SK-N-SH (cell line): ENCODE results near the gene KCNH3. TPM values are rescaled to one million over a fixed set of nuclear protein-coding genes. Genes with fewer than 3 reads are reported as not detected.
"Not testable (repeated sequence)": the region's sequence is repeated elsewhere in the genome, so short reads cannot be mapped to it uniquely, and the experiment has no call there.

Source experiments
- CTCF ChIA-PET: fragments of 300-600, 350-600 bp; formaldehyde crosslinking; extraction: SDS; loops from one replicate; lab custom pipeline; 2021; lab: Yijun Ruan, JAX
- POLR2A ChIA-PET: fragments of 350-600 bp; sonication (Branson Sonifier 250); formaldehyde crosslinking; extraction: SDS; loops from one replicate; lab custom pipeline; 2020; ENCODE audit warnings: antibody characterized with exemption, inconsistent platforms; lab: Yijun Ruan, JAX
- DNase-seq: peaks from one replicate; pipeline ENCODE4 v3.0.0; 2012
- H2AFZ ChIP-seq: fragments of 200-600 bp; sonication (generic); 2 replicates; pipeline ENCODE4 v1.8.1; 2016; ENCODE audit warnings: antibody characterized with exemption, mild to moderate bottlenecking, low read depth
- H3F3A ChIP-seq: fragments of 200-600 bp; sonication (generic); replicated peaks from 2 replicates; pipeline ENCODE3; 2016; ENCODE audit warnings: antibody characterized with exemption, mild to moderate bottlenecking; ENCODE audit not compliant: insufficient read depth
- H3K27ac ChIP-seq, 2 experiments: fragments of 200-500 bp in 1 of 2; fragments of 200-600 bp in 1 of 2; sonication (Bioruptor generic) in 1 of 2; sonication (generic), shearing (Covaris generic) in 1 of 2; 2 replicates each; pipeline versions ENCODE4 v1.5.1 to v1.6.1; 2014 to 2016; ENCODE audit warnings: low read depth in 2 of 2, inconsistent platforms in 1 of 2, low read length in 1 of 2, mild to moderate bottlenecking in 1 of 2, mixed read lengths in 1 of 2
- H3K27me3 ChIP-seq: fragments of 200-600 bp; sonication (generic), shearing (Covaris generic); 2 replicates; pipeline ENCODE4 v1.6.1; 2016; ENCODE audit warnings: mixed run types; ENCODE audit not compliant: insufficient read depth
- H3K36me3 ChIP-seq, 2 experiments: fragments of 200-500 bp in 1 of 2; fragments of 200-600 bp in 1 of 2; sonication (Bioruptor generic) in 1 of 2; sonication (generic) in 1 of 2; replicated peaks in 1 of 2; 2 replicates each; pipeline versions ENCODE3 to v1.5.1; 2014 to 2016; ENCODE audit warnings: low read length in 1 of 2, mild to moderate bottlenecking in 1 of 2; ENCODE audit not compliant: insufficient read depth in 2 of 2, control insufficient read depth in 1 of 2
- H3K4me1 ChIP-seq, 2 experiments: fragments of 200-500 bp in 1 of 2; fragments of 200-600 bp in 1 of 2; sonication (Bioruptor generic) in 1 of 2; sonication (generic), shearing (Covaris generic) in 1 of 2; 2 replicates each; pipeline versions ENCODE4 v1.5.1 to v1.6.1; 2014 to 2016; ENCODE audit warnings: low read depth in 1 of 2, low read length in 1 of 2, mixed run types in 1 of 2; ENCODE audit not compliant: insufficient read depth in 2 of 2, control insufficient read depth in 1 of 2
- H3K4me2 ChIP-seq: fragments of 200-600 bp; sonication (generic), shearing (Covaris generic); 2 replicates; pipeline ENCODE4 v1.6.1; 2017; ENCODE audit warnings: mixed run types
- H3K4me3 ChIP-seq, 2 experiments: fragments of 200-500 bp in 1 of 2; fragments of 200-600 bp in 1 of 2; sonication (Bioruptor generic) in 1 of 2; sonication (generic), shearing (Covaris generic) in 1 of 2; 2 replicates each; pipeline versions ENCODE4 v1.5.1 to v1.8.1; 2014 to 2016; ENCODE audit warnings: low read depth in 2 of 2, inconsistent platforms in 1 of 2, low read length in 1 of 2, mild to moderate bottlenecking in 1 of 2, mixed read lengths in 1 of 2, moderate library complexity in 1 of 2
- H3K79me2 ChIP-seq: fragments of 200-600 bp; sonication (generic); 2 replicates; pipeline ENCODE4 v1.8.1; 2017; ENCODE audit warnings: mild to moderate bottlenecking; ENCODE audit not compliant: insufficient read depth
- H3K9ac ChIP-seq: fragments of 200-600 bp; sonication (generic); 2 replicates; pipeline ENCODE4 v1.6.1; 2017; ENCODE audit warnings: mixed run types
- H3K9me2 ChIP-seq: fragments of 200-600 bp; sonication (generic); 2 replicates; pipeline ENCODE4 v1.6.1; 2017; ENCODE audit warnings: mixed run types
- H3K9me3 ChIP-seq: fragments of 200-600 bp; sonication (generic); 2 replicates; pipeline ENCODE4 v1.6.1; 2017; ENCODE audit warnings: mixed run types, mild to moderate bottlenecking, moderate library complexity
- H4K20me1 ChIP-seq: fragments of 200-600 bp; sonication (generic); 2 replicates; pipeline ENCODE4 v1.6.1; 2017; ENCODE audit warnings: mild to moderate bottlenecking, mixed run types; ENCODE audit not compliant: insufficient read depth
- CHD2 ChIP-seq: fragments of 150-350 bp; IDR thresholded peaks from 2 replicates; pipeline ENCODE4 v1.6.1; 2018; ENCODE audit warnings: low read length; ENCODE audit not compliant: partially characterized antibody
- EZH2phosphoT487 ChIP-seq: fragments of 200-600 bp; sonication (generic); IDR thresholded peaks from 2 replicates; pipeline ENCODE4 v1.6.1; 2017; ENCODE audit warnings: low read depth, mixed run types, mild to moderate bottlenecking, antibody characterized with exemption, moderate library complexity, borderline replicate concordance
- IRF3 ChIP-seq: fragments of 150-350 bp; IDR thresholded peaks from 2 replicates; pipeline ENCODE4 v1.6.1; 2016; ENCODE audit warnings: mild to moderate bottlenecking, low read depth, low read length
- MEF2A ChIP-seq: IDR thresholded peaks from 2 replicates; pipeline ENCODE4 v1.4.0; 2012; ENCODE audit warnings: low read depth, borderline replicate concordance
- NRF1 ChIP-seq: IDR thresholded peaks from 2 replicates; pipeline ENCODE4 v1.6.1; 2012; ENCODE audit warnings: low read depth, mild to moderate bottlenecking, low read length
- PBX3 ChIP-seq: IDR thresholded peaks from 2 replicates; pipeline ENCODE4; 2012
- POLR2AphosphoS5 ChIP-seq: IDR thresholded peaks from 2 replicates; pipeline ENCODE4 v1.6.1; 2012; ENCODE audit warnings: low read depth, low read length
- REST ChIP-seq: IDR thresholded peaks from 2 replicates; pipeline ENCODE4 v1.6.1; 2012; ENCODE audit warnings: mild to moderate bottlenecking, low read depth, low read length, moderate library complexity
- RFX5 ChIP-seq: IDR thresholded peaks from 2 replicates; pipeline ENCODE4 v1.6.1; 2012; ENCODE audit warnings: mild to moderate bottlenecking, improper control_type of control experiment, low read length
- RXRA ChIP-seq: IDR thresholded peaks from 2 replicates; pipeline ENCODE4 v1.4.0; 2012; ENCODE audit warnings: low read depth, mild to moderate bottlenecking, borderline replicate concordance
- USF1 ChIP-seq: IDR thresholded peaks from 2 replicates; pipeline ENCODE4 v1.4.0; 2012; ENCODE audit warnings: low read depth, borderline replicate concordance
- ZBTB33 ChIP-seq: IDR thresholded peaks from 2 replicates; pipeline ENCODE4 v1.4.0; 2012; ENCODE audit warnings: low read depth, borderline replicate concordance
- WGBS: methylation state at CpG from one replicate; pipeline ENCODE4 v1.1.6; 2017; ENCODE audit warnings: low lambda C conversion rate; 5-methylcytosine and 5-hydroxymethylcytosine counted together
- polyA plus RNA-seq, 3 experiments: library from polyadenylated mRNA; depleted of rRNA; stranded (reverse); fragments of >200 nt; gene quantifications; 2 replicates each; pipeline ENCODE4 v1.2.3, GENCODE V29; 2012

KCNH3 gene
- polyA plus RNA-seq, 1 of the 3 experiments (the other 2 are of a cell fraction): 3.7 TPM

- TF ChIP-seq USF1 (no peak), CHD2 (no peak), POLR2AphosphoS5 (0 out of 2 replicates have a peak, but pooled peaks have one; percentile 71), REST (no peak), MEF2A (no peak), ZBTB33 (no peak)
These were observed 31.7 kb upstream of the KCNH3 start (continued) for GRCh38 chr12:49507139-49507538.

GRCh38 chr12:49509681-49510080 lies 29.1 kb upstream of the KCNH3 start:
- POLR2A ChIA-PET: not testable (repeated sequence)
- H3K4me1 ChIP-seq: peaks cover 3 to 50% of the 10 kb centered on the region in 2 experiments
- WGBS: over 99% methylated on average over 8 of the region's 8 CpGs

GRCh38 chr12:49511410-49511809 lies 27.4 kb upstream of the KCNH3 start:
- Histone ChIP-seq H3K79me2 (peaks cover 43% of the 10 kb centered on the region), H3K27me3 (no peaks in the 10 kb centered on the region), H3K36me3 (peaks cover 15 to 47% of the 10 kb centered on the region in 2 experiments), H3K9me2 (no peaks in the 10 kb centered on the region), H3K9me3 (no peaks in the 10 kb centered on the region), H4K20me1 (no peaks in the 10 kb centered on the region), H3K4me3 (no peak overlapping the region), H3K4me1 (peaks cover 3 to 43% of the 10 kb centered on the region in 2 experiments), H3K4me2 (no peak overlapping the region), H3F3A (peaks cover 56% of the 10 kb centered on the region), H3K9ac (no peak overlapping the region), H2AFZ (no peak overlapping the region), H3K27ac (peak overlapping the region in 1 of 2 experiments; percentile 22; a peak in 2 of 4 replicates)
- no peak for DNase-seq
- POLR2A ChIA-PET: no interaction called here
- CTCF ChIA-PET: interaction anchor here (0.6 to 26.5 kb wide), 8 partner anchors 11 to 223 kb away, joined by 3 to 617 read pairs (median 3); partner anchors contain the start of genes DNAJC22 and SPATS2
- TF ChIP-seq EZH2phosphoT487 (no peak), IRF3 (no peak), CHD2 (no peak), ZBTB33 (no peak), RXRA (no peak), PBX3 (no peak), NRF1 (no peak), RFX5 (no peak)

More at GRCh38 chr12:49509681-49510080, 29.1 kb upstream of the KCNH3 start:
- H3K9me2 ChIP-seq, H3K4me2 ChIP-seq, H3K27me3 ChIP-seq, H2AFZ ChIP-seq, DNase-seq, H3K4me3 ChIP-seq, H4K20me1 ChIP-seq, H3K9me3 ChIP-seq, H3K9ac ChIP-seq, H3K27ac ChIP-seq: not testable (repeated sequence)
- peaks cover 7 to 50% of the 10 kb centered on the region in 2 experiments for H3K36me3 ChIP-seq
- CTCF ChIA-PET: interaction anchor here (0.9 to 26.5 kb wide), 3 partner anchors 8 to 162 kb away, joined by 3 to 617 read pairs (median 74); partner anchors contain the start of genes DNAJC22 and SPATS2
- H3F3A ChIP-seq: peaks cover 62% of the 10 kb centered on the region
- peaks cover 43% of the 10 kb centered on the region for H3K79me2 ChIP-seq
